ENCODE measurements around the gene ACSF2.

Gene ACSF2

GRCh38 chr17:50505591-50506130 is 79.6 kb downstream of the ACSF2 start:
- no peak for DNase-seq

GRCh38 chr17:50506298-50506697 is 80.3 kb downstream of the ACSF2 start:
- DNase-seq: no peak

- DNase-seq: no peak
Observed at GRCh38 chr17:50507871-50508572, 82.0 kb downstream of the ACSF2 start, which contains the start of gene MYCBPAP. Gene MYCBPAP (plus strand): TSS chr17:50508439. CDS start chr17:50508675, 236 bp downstream.

GRCh38 chr17:50508573-50509460 is 82.8 kb downstream of the ACSF2 start:
- DNase-seq: no peak

- DNase-seq: no peak
Observed at GRCh38 chr17:50511058-50511457, 85.0 kb downstream of the ACSF2 start.

GRCh38 chr17:50513495-50513894 is 87.5 kb downstream of the ACSF2 start:
- no peak for DNase-seq

GRCh38 chr17:50514388-50514787 is 88.4 kb downstream of the ACSF2 start:
- DNase-seq: no peak

GRCh38 chr17:50514936-50515702 is 89.1 kb downstream of the ACSF2 start:
- DNase-seq: no peak

GRCh38 chr17:50517011-50517410 is 91.0 kb downstream of the ACSF2 start:
- no peak for DNase-seq

- DNase-seq: no peak
Observed at GRCh38 chr17:50517504-50518383, 91.7 kb downstream of the ACSF2 start.

GRCh38 chr17:50518384-50519023 is 92.5 kb downstream of the ACSF2 start:
- no peak for DNase-seq

- no peak for DNase-seq
Observed at GRCh38 chr17:50519141-50519834, 93.3 kb downstream of the ACSF2 start.

- no peak for DNase-seq
Observed at GRCh38 chr17:50520483-50520882, 94.5 kb downstream of the ACSF2 start.

- no peak for DNase-seq
Observed at GRCh38 chr17:50521514-50521913, 95.5 kb downstream of the ACSF2 start.

GRCh38 chr17:50522766-50523165 is 96.7 kb downstream of the ACSF2 start:
- no peak for DNase-seq

- DNase-seq: no peak
Observed at GRCh38 chr17:50523208-50523607, 97.2 kb downstream of the ACSF2 start.
